ENCODE measurements around the gene CADM1.

GRCh38 chr11:115193914-115194801, 310.1 kb downstream of the CADM1 start:
- TF ChIP-seq CTCF (conservative IDR thresholded peaks at IDR 0.05; ENCODE audit: low read length), result no peak
- TF ChIP-seq EZH2phosphoT487 (IDR thresholded peaks at IDR 0.05; ENCODE audit: borderline replicate concordance, low read depth, low read length), result no peak
